A549 treated with AZD9567 at 1 μM for 4 hours (cell line): ENCODE measurements around the gene STON1. TPM values are rescaled to one million over a fixed set of nuclear protein-coding genes. Genes with fewer than 3 reads are reported as not detected.

Source experiments
- total RNA-seq: library from RNA; stranded (reverse); fragments of 200-300 nt; extraction: Qiagen RNA extraction; gene quantifications from 5 replicates; pipeline ENCODE4 v1.2.3, GENCODE V29; 2022; ENCODE audit not compliant: insufficient read depth

Gene STON1
- total RNA-seq, result 0.39 to 0.63 TPM (median 0.48 TPM) in 5 replicates

GRCh38 chr2:48530033-48530811 is at the start of gene STON1:
Gene STON1 (plus strand): TSS chr2:48530154. CDS start chr2:48580634, 50,480 bp downstream.

GRCh38 chr2:48617618-48618017 is 87.7 kb downstream of the STON1 start, which contains the start of gene GTF2A1L:
Gene GTF2A1L (plus strand): TSS chr2:48617856. CDS start chr2:48617875, 19 bp downstream.

Other genes with a start within 250 kb of the STON1 start
- 10.0 to 14.3 TPM (median 13.0 TPM) in 5 replicates for gene FOXN2, start 215.5 kb upstream of the STON1 start, total RNA-seq
- 11.9 to 19.0 TPM (median 14.2 TPM) in 5 replicates for gene PPP1R21, start 89.4 kb upstream of the STON1 start, total RNA-seq
- not detected in 5 replicates for gene GTF2A1L, start 87.7 kb downstream of the STON1 start, total RNA-seq
- not detected in 5 replicates for gene LHCGR, start 225.6 kb downstream of the STON1 start, total RNA-seq